ENCODE results near the gene EMID1.

Gene EMID1

GRCh38 chr22:29183971-29184848 is 21.5 kb upstream of the EMID1 start:
- TF ChIP-seq, protein P1, sequence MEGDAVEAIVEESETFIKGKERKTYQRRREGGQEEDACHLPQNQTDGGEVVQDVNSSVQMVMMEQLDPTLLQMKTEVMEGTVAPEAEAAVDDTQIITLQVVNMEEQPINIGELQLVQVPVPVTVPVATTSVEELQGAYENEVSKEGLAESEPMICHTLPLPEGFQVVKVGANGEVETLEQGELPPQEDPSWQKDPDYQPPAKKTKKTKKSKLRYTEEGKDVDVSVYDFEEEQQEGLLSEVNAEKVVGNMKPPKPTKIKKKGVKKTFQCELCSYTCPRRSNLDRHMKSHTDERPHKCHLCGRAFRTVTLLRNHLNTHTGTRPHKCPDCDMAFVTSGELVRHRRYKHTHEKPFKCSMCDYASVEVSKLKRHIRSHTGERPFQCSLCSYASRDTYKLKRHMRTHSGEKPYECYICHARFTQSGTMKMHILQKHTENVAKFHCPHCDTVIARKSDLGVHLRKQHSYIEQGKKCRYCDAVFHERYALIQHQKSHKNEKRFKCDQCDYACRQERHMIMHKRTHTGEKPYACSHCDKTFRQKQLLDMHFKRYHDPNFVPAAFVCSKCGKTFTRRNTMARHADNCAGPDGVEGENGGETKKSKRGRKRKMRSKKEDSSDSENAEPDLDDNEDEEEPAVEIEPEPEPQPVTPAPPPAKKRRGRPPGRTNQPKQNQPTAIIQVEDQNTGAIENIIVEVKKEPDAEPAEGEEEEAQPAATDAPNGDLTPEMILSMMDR (IDR thresholded peaks at IDR 0.05; ENCODE audit: insufficient read depth, missing control alignments) = no peak
- FAIRE-seq (no peak), DNase-seq (ENCODE audit: insufficient read length, low spot score) (no peak)

DNA sequence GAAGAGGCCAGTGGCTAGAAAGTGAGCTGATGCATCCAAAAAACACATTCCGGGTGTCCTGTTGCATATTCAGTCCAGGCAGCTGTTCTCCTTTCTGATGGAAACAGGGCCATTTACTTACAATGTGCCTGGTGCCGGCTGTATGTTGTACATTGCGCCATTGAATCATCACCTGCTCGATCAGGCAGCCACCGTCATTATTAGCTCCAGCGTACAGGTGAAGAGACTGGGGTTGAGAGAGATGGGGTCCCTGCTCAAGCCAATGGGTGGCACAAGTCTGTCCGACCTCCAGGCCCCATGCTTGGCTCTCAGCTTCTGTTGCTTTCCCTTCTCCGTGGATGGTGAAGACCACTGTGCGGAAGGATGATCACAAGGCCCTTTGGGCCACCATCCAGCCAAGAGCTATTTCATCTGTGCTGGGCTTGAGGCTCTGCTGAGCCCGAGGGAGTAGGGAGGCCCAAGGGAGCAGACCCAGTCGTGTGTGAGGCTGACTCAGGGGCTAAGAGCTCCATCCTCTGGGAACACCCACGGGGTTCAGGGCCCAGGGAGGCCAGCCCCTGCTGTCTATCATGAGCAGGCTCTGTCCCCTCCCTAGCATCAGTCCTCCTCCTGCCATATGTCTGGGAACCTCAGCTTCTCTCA is 20.7 kb upstream of the EMID1 start:
- DNase-seq (ENCODE audit: insufficient read length, low spot score) (no peak), FAIRE-seq (no peak)
- TF ChIP-seq, protein P1 (IDR thresholded peaks at IDR 0.05; ENCODE audit: insufficient read depth, missing control alignments) = no peak

DNA sequence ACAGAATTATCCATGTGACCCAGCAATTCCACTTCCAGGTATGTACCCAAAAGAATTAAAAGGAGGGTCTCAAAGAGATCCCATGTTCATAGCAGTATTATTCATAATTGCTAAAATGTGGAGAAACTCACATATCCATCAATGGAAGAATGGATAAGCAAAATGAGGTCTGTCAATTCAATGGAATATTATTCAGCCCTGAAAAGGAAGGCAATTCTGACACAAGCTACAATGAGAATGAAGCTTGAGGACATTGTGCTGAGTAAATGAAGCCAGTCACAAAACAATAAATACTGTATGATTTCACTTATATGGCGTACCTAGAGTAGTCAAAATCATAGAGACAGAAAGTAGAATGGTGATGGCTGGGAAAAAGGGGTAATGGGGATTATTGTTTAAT is 19.4 kb upstream of the EMID1 start:
- FAIRE-seq = no peak
- TF ChIP-seq, protein P1 (IDR thresholded peaks at IDR 0.05; ENCODE audit: insufficient read depth, missing control alignments) = no peak
- no peak for DNase-seq (ENCODE audit: insufficient read length, low spot score)

- FAIRE-seq (no peak), DNase-seq (ENCODE audit: insufficient read length, low spot score) (no peak)
- TF ChIP-seq, protein P1 (IDR thresholded peaks at IDR 0.05; ENCODE audit: insufficient read depth, missing control alignments) = no peak
Observed at GRCh38 chr22:29187831-29188230, 17.9 kb upstream of the EMID1 start.

DNA sequence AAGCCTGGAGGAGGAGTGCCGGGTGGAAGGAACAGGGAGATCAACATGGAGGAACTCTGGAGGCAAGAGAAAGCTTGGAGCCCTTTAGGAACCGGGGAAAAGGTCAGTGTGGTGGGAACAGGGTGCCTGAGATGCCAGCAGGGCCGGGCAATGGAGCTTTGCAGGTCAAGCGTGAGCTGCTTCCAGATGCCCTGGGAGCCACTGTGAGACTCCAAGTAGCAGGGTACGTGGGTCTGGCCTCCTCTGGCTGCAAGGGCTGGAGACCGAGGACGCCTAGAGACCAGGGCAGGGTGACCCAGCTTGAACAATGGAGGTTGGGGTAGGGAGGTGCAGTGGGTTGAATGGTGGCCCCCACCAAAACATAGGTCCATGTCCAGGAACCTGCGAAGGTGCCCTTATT is 15.6 kb upstream of the EMID1 start:
- DNase-seq (ENCODE audit: insufficient read length, low spot score) = no peak
- FAIRE-seq = no peak
- TF ChIP-seq, protein P1 (IDR thresholded peaks at IDR 0.05; ENCODE audit: insufficient read depth, missing control alignments) = no peak

- TF ChIP-seq, protein P1 (IDR thresholded peaks at IDR 0.05; ENCODE audit: insufficient read depth, missing control alignments) = no peak
- no peak for FAIRE-seq
- no peak for DNase-seq (ENCODE audit: insufficient read length, low spot score)
Observed at GRCh38 chr22:29190918-29191317, 14.8 kb upstream of the EMID1 start.

GRCh38 chr22:29193021-29193420 is 12.7 kb upstream of the EMID1 start:
- TF ChIP-seq, protein P1 (IDR thresholded peaks at IDR 0.05; ENCODE audit: insufficient read depth, missing control alignments) = no peak
- no peak for DNase-seq (ENCODE audit: insufficient read length, low spot score)
- no peak for FAIRE-seq

Data from D721Med (cell line).